ENCODE data around the gene SYNE1.

DNA sequence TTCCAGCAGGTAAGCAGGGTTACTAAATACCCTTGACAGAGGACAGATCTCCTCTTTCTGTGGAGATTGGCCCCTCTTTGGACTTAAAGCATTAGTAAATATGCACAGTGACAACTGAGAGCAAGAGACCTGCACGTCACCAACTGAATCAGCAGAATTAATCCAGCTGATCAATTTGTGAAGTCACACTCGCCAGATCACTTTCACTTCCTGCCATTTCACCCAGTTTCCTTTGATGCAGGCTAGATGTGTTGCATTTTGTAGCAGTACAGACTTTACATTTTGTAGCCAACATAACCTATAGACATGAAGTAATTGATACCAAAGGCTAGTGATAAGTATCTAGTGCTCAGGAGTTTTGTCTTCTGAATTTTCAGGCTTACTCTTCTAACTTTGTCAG, 11.9 kb downstream of the SYNE1 start:
- TF ChIP-seq, protein P1, sequence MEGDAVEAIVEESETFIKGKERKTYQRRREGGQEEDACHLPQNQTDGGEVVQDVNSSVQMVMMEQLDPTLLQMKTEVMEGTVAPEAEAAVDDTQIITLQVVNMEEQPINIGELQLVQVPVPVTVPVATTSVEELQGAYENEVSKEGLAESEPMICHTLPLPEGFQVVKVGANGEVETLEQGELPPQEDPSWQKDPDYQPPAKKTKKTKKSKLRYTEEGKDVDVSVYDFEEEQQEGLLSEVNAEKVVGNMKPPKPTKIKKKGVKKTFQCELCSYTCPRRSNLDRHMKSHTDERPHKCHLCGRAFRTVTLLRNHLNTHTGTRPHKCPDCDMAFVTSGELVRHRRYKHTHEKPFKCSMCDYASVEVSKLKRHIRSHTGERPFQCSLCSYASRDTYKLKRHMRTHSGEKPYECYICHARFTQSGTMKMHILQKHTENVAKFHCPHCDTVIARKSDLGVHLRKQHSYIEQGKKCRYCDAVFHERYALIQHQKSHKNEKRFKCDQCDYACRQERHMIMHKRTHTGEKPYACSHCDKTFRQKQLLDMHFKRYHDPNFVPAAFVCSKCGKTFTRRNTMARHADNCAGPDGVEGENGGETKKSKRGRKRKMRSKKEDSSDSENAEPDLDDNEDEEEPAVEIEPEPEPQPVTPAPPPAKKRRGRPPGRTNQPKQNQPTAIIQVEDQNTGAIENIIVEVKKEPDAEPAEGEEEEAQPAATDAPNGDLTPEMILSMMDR (IDR thresholded peaks at IDR 0.05; ENCODE audit: poor library complexity): no peak
- TF ChIP-seq EZH2phosphoT487 (IDR thresholded peaks at IDR 0.05; ENCODE audit: low read depth, severe bottlenecking, unreplicated experiment) (no peak), EZH2 (IDR thresholded peaks at IDR 0.05; ENCODE audit: borderline replicate concordance) (no peak)
